ACC112 (cell line): ENCODE measurements around the gene MIDN.

Experiments used
- H2AFZ ChIP-seq: fragments of 200-600 bp; sonication (generic); one replicate; pipeline ENCODE4 v1.6.0; 2017; ENCODE audit warnings: antibody characterized with exemption, low read length; ENCODE audit not compliant: unreplicated experiment
- H3K27ac ChIP-seq: fragments of 200-600 bp; sonication (generic); 2 replicates; pipeline ENCODE4 v1.5.1; 2014; ENCODE audit warnings: low read depth, mild to moderate bottlenecking, antibody characterized with exemption, low read length, moderate library complexity
- H3K27me3 ChIP-seq: fragments of 200-600 bp; sonication (generic); 2 replicates; pipeline ENCODE4 v1.6.1; 2014; ENCODE audit warnings: mild to moderate bottlenecking, antibody characterized with exemption, low read length, moderate library complexity, mixed read lengths; ENCODE audit not compliant: insufficient read depth
- H3K36me3 ChIP-seq: fragments of 200-600 bp; sonication (generic); 2 replicates; pipeline ENCODE4 v1.6.1; 2016; ENCODE audit warnings: mild to moderate bottlenecking, antibody characterized with exemption, low read length, moderate library complexity, mixed read lengths; ENCODE audit not compliant: insufficient read depth
- H3K4me1 ChIP-seq: fragments of 200-600 bp; sonication (generic); one replicate; pipeline ENCODE4 v1.6.1; 2016; ENCODE audit warnings: low read length, mixed read lengths; ENCODE audit not compliant: insufficient read depth, unreplicated experiment, control insufficient read depth
- H3K4me3 ChIP-seq: fragments of 200-600 bp; sonication (generic); 2 replicates; pipeline ENCODE4 v1.5.1; 2014; ENCODE audit warnings: mild to moderate bottlenecking, low read depth, low read length
- H3K79me2 ChIP-seq: fragments of 200-600 bp; sonication (generic); one replicate; pipeline ENCODE4 v1.6.0; 2016; ENCODE audit warnings: low read length; ENCODE audit not compliant: control insufficient read depth, unreplicated experiment, insufficient read depth

The MIDN gene

DNA sequence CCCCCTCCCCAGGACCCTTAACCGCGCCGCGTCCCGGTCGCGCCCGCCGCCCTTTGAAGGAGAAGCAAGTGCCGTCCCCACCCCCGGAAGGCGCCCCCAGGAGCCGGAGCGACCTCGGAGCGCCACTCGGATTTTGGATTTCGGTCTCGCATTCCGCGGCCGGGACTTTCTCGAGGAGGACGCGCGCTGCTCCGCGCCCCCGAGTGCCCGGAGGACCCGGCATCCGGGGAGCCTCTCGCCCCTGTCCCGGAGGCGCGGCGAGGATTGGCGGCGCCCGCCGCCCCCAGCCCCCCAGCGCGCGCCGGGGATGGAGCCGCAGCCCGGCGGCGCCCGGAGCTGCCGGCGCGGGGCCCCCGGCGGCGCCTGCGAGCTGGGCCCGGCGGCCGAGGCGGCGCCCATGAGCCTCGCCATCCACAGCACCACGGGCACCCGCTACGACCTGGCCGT, 1.6 kb downstream of the MIDN start:
- peaks cover 23% of the 10 kb centered on the region for H3K4me1 ChIP-seq
- H2AFZ ChIP-seq = no peak overlapping the region
- H3K27me3 ChIP-seq = no peaks in the 10 kb centered on the region
- peaks cover 38% of the 10 kb centered on the region for H3K79me2 ChIP-seq
- H3K36me3 ChIP-seq = peaks cover 25% of the 10 kb centered on the region; the same call in 1 of the 2 replicates
- peak overlapping the region; percentile 98 for H3K27ac ChIP-seq
- peak overlapping the region; percentile 96 for H3K4me3 ChIP-seq

- Histone ChIP-seq H3K27ac (peak overlapping the region; percentile 98), H3K79me2 (peaks cover 44% of the 10 kb centered on the region), H3K36me3 (peaks cover 31% of the 10 kb centered on the region; the same call in 1 of the 2 replicates), H3K4me3 (peak overlapping the region; percentile 96), H3K4me1 (peaks cover 24% of the 10 kb centered on the region), H2AFZ (no peak overlapping the region), H3K27me3 (no peaks in the 10 kb centered on the region)
Observed at GRCh38 chr19:1250437-1251260, 2.3 kb downstream of the MIDN start.

DNA sequence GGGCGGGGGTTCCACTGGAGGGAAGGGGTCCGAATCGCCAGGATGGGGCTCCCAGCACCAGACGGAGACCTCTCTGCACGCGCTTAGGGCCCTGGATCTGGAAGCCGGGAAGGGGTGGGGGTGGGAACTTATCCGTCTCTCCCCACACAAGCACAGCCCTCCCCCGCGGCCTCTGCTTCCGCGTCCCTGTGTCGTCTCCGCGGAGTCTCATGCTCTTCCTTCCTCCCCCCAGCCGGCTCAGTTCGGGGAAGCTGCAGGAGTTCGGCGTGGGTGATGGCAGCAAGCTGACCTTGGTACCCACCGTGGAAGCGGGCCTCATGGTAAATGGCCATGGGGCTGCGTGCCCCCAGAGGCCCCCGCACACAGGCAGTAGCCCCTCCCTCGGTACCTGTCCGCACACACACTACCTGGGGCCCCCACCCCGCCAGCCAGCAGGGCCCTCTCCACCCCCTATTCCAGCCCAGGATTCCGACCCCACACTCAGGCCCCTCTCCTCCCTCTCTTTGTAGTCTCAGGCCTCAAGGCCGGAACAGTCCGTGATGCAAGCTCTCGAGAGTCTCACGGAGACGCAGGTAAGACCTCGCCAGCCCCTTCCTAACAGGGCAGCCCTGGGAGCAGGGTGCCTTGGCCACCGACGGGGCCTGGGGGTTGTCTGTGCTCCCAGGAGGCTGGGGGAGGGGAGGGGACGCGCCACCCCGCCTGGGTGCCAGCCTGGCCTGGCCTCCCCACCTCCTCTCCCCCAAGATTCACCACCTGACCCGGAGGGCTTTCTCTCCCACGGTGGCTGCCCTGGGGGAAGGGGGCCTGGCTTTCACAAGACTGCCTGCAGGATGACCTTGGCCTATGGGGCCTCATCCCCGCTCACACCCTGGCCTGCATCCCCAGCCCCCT, 3.2 kb downstream of the MIDN start:
- H3K4me1 ChIP-seq = peaks cover 32% of the 10 kb centered on the region
- H3K79me2 ChIP-seq = peaks cover 45% of the 10 kb centered on the region
- H3K36me3 ChIP-seq = peaks cover 33% of the 10 kb centered on the region; the same call in 1 of the 2 replicates
- H3K4me3 ChIP-seq = peak overlapping the region; percentile 96
- H3K27me3 ChIP-seq = no peaks in the 10 kb centered on the region
- peak overlapping the region; percentile 98 for H3K27ac ChIP-seq
- H2AFZ ChIP-seq = no peak overlapping the region

DNA sequence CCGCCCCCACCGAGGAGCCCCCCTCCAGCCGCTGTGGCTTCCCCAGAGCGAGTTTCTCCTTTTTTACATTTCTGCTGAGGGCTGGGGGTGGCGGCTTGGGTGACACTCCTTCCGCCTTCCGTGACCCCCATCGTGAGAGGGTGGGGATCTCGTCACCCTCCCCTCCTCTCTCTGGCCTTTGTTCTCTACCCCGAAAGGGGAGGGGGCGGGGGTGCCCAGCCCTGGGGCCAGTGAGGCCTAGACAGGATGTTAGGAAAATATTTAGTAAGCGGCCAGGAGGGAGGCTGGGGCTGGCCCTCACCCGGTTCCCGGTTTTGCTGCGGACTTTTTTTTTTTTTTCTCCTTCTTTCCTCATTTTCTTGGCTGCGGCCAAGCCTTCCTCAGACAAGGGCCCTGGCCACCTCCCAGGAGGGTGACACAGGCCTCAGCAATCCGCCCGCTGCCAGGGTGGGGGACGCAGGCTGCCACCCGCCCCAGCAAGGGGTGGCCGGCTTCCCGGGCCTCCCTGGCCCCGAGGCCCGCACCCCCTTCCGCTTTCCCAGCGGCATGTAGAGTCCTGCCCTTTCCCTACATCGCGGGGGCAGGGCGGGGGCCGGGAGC, 3.9 kb downstream of the MIDN start:
- H3K4me1 ChIP-seq = peaks cover 37% of the 10 kb centered on the region
- H3K27ac ChIP-seq = peak overlapping the region; percentile 98
- H2AFZ ChIP-seq = no peak overlapping the region
- no peaks in the 10 kb centered on the region for H3K27me3 ChIP-seq
- H3K4me3 ChIP-seq = peak overlapping the region; percentile 96
- H3K36me3 ChIP-seq = peaks cover 33% of the 10 kb centered on the region; the same call in 1 of the 2 replicates
- H3K79me2 ChIP-seq = peaks cover 51% of the 10 kb centered on the region

- H3K27ac ChIP-seq = peak overlapping the region; percentile 98
- peaks cover 41% of the 10 kb centered on the region for H3K4me1 ChIP-seq
- peak overlapping the region; percentile 96 for H3K4me3 ChIP-seq
- H3K27me3 ChIP-seq = no peaks in the 10 kb centered on the region
- peaks cover 33% of the 10 kb centered on the region; the same call in 1 of the 2 replicates for H3K36me3 ChIP-seq
- H2AFZ ChIP-seq = no peak overlapping the region
- peaks cover 51% of the 10 kb centered on the region for H3K79me2 ChIP-seq
Observed at GRCh38 chr19:1252821-1253513, 4.6 kb downstream of the MIDN start.

DNA sequence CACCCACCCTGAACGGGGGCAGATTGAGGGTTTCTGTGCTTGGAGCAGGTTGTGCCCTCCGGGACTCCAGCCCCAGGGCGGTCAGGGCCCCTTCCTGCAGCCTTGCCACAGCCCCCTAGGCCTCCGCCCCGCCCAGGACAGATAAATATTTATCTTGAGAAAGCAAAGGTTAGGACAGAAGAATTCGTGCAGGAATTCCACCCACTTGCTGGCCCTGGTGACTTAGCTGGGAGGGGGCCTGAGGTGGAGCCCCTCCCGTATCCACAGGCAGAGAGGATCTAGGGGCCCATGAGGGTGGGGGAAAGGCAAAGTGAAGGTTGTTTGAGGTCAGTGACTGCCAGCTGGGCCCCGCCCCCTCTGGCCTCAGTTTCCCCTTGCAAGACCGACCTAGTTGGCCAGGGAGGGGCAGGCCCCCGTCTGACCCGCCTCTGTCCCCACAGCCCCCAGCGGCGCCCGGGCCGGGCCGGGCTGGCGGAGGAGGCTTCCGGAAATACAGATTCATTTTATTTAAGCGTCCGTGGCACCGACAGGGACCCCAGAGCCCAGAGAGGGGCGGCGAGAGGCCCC, 5.2 kb downstream of the MIDN start:
- peaks cover 51% of the 10 kb centered on the region for H3K79me2 ChIP-seq
- H3K36me3 ChIP-seq = peaks cover 33% of the 10 kb centered on the region; the same call in 1 of the 2 replicates
- H3K4me1 ChIP-seq = peaks cover 47% of the 10 kb centered on the region
- no peaks in the 10 kb centered on the region for H3K27me3 ChIP-seq
- H3K4me3 ChIP-seq = peak overlapping the region; percentile 76
- peak overlapping the region; percentile 98 for H3K27ac ChIP-seq
- H2AFZ ChIP-seq = no peak overlapping the region

GRCh38 chr19:1254081-1254527, 5.7 kb downstream of the MIDN start:
- Histone ChIP-seq H3K79me2 (peaks cover 51% of the 10 kb centered on the region), H3K27ac (peak overlapping the region; percentile 98), H3K27me3 (no peaks in the 10 kb centered on the region), H3K4me3 (peak overlapping the region; percentile 76), H3K4me1 (peaks cover 49% of the 10 kb centered on the region), H2AFZ (no peak overlapping the region), H3K36me3 (peaks cover 33% of the 10 kb centered on the region; the same call in 1 of the 2 replicates)

DNA sequence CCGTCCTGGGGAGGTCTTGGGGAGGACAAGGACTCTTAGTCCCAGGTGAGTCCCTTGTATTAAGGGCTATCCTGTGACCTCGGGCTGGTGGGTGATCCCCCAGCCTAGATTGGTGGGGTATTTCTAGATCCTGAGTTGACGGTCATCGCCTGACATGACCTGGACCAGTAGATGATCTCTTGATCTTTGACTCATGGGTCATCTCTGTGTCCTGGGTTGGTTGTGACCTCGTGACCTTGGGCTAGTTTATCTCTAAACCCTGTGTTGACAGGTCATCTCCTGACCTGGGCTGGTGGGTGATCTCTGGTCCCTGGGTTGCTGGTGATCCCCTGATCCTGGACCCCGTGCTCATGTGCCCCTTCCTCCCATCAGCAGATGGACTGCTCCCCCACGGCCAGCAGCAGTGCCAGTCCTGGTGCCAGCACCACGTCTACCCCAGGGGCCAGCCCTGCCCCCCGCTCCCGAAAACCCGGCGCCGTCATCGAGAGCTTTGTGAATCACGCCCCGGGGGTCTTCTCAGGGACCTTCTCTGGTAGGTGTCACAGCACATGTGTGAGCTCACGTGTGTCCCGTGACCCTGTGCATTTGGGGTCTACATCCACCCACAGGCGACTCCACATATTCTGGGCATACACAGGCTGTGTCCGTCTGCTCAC, 6.3 kb downstream of the MIDN start:
- Histone ChIP-seq H3K79me2 (peaks cover 50% of the 10 kb centered on the region), H3K36me3 (peaks cover 33% of the 10 kb centered on the region; the same call in 1 of the 2 replicates), H2AFZ (no peak overlapping the region), H3K27ac (peak overlapping the region; percentile 98), H3K4me3 (peak overlapping the region; percentile 60), H3K27me3 (no peaks in the 10 kb centered on the region), H3K4me1 (peaks cover 55% of the 10 kb centered on the region)
